Measurements from ENCODE around the gene EYS.

Gene EYS

DNA sequence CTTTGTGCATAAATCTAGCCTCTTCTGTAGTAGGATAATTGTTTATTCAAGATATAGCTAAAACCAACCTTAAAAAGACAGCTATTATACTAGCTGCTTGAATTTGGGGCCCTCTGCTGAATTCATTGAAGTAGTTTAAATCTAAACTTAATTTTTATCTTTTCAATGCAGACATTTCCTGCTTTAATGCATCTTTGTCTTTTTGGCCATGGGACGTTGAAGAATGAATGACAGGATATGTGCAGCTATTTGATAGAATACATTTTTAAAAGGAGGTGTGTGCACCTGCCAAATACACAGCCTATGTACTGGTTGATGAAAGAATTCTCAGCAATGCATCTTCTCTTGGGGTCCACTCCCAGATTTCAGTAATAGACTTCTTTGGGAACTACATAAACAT is 1546.5 kb downstream of the EYS start:
- H3K4me3 ChIP-seq (ENCODE audit: low read depth, low read length) = no peak overlapping the region
- TF ChIP-seq, protein P1, sequence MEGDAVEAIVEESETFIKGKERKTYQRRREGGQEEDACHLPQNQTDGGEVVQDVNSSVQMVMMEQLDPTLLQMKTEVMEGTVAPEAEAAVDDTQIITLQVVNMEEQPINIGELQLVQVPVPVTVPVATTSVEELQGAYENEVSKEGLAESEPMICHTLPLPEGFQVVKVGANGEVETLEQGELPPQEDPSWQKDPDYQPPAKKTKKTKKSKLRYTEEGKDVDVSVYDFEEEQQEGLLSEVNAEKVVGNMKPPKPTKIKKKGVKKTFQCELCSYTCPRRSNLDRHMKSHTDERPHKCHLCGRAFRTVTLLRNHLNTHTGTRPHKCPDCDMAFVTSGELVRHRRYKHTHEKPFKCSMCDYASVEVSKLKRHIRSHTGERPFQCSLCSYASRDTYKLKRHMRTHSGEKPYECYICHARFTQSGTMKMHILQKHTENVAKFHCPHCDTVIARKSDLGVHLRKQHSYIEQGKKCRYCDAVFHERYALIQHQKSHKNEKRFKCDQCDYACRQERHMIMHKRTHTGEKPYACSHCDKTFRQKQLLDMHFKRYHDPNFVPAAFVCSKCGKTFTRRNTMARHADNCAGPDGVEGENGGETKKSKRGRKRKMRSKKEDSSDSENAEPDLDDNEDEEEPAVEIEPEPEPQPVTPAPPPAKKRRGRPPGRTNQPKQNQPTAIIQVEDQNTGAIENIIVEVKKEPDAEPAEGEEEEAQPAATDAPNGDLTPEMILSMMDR (IDR thresholded peaks at IDR 0.05; ENCODE audit: low read depth, low read length) = no peak

- no peak overlapping the region for H3K4me3 ChIP-seq (ENCODE audit: low read depth, low read length)
- TF ChIP-seq, protein P1 (IDR thresholded peaks at IDR 0.05; ENCODE audit: low read depth, low read length) = no peak
These were observed 1552.0 kb downstream of the EYS start for GRCh38 chr6:64155063-64155462.

- TF ChIP-seq, protein P1 (IDR thresholded peaks at IDR 0.05; ENCODE audit: low read depth, low read length) = no peak
These were observed 1560.2 kb downstream of the EYS start for GRCh38 chr6:64146876-64147275.

DNA sequence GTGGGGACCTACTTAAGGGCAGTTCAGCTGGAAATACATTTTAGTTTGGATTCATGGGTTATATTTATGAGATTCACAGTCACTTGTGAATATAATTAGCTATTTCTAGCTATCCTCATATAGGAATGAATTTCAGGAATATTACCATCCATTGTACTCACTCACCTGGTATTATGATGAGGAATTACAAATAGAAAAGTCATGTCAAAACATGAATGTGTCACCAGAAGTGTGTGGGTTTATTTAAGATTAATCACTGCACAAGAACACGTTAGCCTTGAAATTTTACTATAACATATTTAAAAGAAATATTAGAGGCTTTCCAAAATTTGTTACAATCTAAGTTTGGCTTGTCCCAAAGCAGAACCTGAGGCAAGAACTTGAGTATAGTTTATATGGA is 1560.9 kb downstream of the EYS start:
- H3K4me3 ChIP-seq (ENCODE audit: low read depth, low read length) = no peak overlapping the region
- TF ChIP-seq, protein P1 (IDR thresholded peaks at IDR 0.05; ENCODE audit: low read depth, low read length) = no peak

More at GRCh38 chr6:64146876-64147275, 1560.2 kb downstream of the EYS start:
- no peak overlapping the region for H3K4me3 ChIP-seq (ENCODE audit: low read depth, low read length)

DNA sequence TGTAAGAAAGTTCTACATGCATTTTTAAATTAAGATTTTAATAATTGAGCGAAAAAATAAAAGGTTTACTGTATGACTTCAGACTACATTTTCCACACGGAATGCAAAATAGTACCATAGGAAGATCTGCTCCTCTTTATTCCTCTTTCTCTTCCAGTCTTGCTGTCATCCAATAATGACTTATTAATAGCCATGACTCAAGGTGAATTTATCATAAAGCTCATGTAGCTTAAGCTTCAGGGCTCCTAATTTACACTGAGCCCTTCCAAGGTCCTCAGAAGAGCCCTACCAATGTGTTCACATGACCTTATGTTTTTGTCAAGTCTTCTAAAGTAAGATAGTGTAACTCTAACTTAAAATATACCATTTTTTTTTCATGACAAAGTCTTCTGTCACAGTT is 1561.4 kb downstream of the EYS start:
- TF ChIP-seq, protein P1 (IDR thresholded peaks at IDR 0.05; ENCODE audit: low read depth, low read length) = no peak
- H3K4me3 ChIP-seq (ENCODE audit: low read depth, low read length) = no peak overlapping the region

DNA sequence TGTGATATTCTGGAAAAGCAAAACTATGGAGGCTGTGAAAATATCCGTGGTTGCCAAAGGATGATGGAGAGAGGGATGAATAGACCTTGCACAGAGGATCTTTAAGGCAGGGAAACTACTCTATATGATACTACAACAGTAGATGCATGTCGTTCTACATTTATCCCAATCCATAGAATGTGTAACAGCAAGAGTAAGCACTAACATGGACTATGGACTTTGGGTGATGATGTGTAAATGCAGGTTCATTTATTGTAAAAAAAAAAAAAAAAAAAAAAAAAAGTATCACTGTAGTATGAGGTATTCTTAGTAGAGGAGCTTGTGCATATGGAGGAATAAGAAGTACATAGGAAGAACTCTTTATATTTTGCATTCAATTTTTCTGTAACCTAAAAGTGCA is 1563.9 kb downstream of the EYS start:
- H3K4me3 ChIP-seq (ENCODE audit: low read depth, low read length) = no peak overlapping the region
- TF ChIP-seq, protein P1 (IDR thresholded peaks at IDR 0.05; ENCODE audit: low read depth, low read length) = no peak

GRCh38 chr6:64141680-64142079 is 1565.3 kb downstream of the EYS start:
- no peak overlapping the region for H3K4me3 ChIP-seq (ENCODE audit: low read depth, low read length)
- TF ChIP-seq, protein P1 (IDR thresholded peaks at IDR 0.05; ENCODE audit: low read depth, low read length) = no peak
